ENCODE measurements around the gene PDSS2.
"Not testable (repeated sequence)": the region's sequence is repeated elsewhere in the genome, so short reads cannot be mapped to it uniquely, and the experiment has no call there.

Gene PDSS2

DNA sequence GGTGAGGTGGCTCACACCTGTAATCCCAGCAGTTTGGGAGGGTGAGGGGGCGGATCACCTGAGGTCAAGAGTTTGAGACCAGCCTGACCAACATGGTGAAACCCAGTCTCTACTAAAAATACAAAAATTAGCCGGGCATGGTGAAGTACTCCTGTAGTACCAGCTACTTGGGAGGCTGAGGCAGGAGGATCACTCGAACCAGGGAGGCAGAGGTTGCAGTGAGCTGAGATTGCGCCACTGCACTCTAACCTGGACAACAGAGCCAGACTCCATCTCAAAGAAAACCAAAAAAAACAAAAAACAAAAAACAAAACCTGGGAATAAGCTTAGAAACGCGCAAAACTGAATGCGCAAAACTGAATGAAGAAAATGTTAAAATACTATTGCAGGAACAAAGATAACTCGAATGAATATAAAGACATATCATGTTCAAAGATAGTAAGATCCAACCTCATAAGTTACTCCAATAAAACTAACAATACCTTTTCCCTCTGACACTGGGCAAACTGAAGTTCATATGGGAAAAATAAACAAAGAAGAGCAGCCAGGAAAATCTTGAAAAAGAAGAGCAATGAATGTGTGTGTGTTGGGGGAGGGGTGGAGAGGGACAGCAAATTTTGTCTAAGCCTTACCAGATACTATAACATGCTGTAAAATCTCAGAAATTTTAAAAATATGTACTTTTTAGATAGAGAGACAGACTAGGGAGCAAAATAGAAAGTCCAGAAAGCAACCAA, 243.0 kb downstream of the PDSS2 start:
- no peak for DNase-seq (ENCODE audit: low read depth)

- DNase-seq (ENCODE audit: low read depth): no peak
Measured at GRCh38 chr6:107215334-107215733, 244.0 kb downstream of the PDSS2 start.

DNA sequence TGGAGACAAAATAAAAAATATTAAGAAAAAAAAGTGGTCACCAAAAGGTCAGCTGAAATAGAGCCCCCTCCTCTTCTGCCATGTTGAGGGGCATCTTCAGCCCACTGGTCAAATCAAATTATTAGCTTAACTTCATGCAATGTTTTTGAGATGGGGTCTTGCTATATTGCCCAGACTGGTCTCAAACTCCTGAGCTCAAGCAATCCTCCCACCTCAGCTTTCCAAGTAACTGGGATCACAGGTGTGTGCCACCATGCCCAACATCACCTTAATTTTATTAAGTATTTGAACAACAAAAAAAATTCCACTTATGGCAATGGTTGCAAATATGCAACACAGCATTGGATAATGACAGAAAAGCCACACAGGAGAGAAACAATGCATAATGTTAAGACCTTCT, 244.7 kb downstream of the PDSS2 start:
- no peak for DNase-seq (ENCODE audit: low read depth)

DNA sequence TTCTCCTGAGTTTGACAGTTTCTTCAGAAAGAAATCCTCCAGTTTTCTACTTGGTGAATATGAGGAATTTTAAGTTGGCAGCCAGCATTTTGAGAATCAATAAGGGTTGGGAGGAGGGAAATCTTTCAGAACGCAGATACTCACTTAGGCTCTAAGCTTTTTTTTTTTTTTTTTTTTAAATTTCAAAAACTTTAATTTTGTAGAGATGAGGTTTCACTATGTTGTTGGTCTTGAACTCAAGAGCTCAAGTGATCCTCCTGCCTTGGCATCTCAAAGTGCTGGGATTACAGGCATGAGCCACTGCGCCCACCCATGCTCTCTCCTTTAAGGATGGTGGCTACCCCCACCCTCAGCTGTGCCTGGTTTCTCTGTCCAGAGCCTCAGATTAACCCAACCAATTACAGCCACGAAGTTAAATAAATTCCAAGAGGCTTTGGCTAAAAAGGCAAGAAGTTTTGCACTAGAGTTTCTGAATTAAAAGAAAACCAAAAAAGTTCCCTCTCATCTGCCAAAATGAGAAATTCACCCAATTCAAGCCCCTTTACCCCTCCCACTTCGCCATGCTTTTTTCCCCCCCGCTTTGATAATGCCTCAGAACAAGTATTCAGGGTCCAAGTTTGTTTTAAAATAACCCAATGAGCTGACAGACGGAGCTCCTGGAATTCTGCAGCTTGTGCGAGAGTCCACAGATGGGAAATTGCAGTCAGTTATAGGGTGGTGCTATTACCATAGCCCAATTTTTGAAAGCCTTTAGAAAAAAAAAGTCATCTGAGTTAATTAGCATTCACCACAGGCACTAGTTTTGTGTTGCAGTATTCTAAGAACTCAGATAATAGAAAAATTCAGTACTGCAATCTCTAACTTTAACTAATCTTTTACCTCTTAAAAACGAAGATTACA, 249.7 kb downstream of the PDSS2 start:
- DNase-seq (ENCODE audit: low read depth): no peak

DNA sequence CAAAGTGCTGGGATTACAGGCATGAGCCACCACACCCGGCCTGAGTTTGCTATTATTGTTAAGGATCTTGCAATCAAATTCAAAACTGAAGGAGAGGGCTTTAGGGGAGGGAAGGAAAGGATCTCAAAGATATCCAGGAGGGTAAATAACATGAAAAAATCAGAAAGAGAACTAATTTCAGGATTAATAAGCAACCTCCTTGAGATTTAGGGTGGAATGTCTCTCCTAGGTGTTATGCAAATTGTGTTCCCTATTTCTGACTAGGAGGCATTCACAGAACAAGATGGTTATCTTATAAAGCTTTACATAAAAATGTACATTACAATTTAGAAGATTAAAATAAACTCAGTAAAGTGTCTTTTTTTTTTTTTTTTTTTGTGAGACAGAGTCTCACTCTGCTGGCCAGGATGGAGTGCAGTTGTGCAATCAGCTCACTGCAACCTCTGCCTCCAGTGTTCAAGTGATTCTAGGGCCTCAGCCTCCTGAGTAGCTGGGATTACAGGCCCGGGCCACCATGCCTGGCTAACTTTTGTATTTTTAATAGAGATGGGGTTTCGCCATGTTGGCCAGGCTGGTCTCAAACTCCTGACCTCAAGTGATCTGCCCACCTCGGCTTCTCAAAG, 252.0 kb downstream of the PDSS2 start:
- DNase-seq (ENCODE audit: low read depth): no peak

- no peak for DNase-seq (ENCODE audit: low read depth)
Measured at GRCh38 chr6:107205058-107205998, 254.0 kb downstream of the PDSS2 start.

GRCh38 chr6:107202876-107203468, 256.4 kb downstream of the PDSS2 start:
- no peak for DNase-seq (ENCODE audit: low read depth)

DNA sequence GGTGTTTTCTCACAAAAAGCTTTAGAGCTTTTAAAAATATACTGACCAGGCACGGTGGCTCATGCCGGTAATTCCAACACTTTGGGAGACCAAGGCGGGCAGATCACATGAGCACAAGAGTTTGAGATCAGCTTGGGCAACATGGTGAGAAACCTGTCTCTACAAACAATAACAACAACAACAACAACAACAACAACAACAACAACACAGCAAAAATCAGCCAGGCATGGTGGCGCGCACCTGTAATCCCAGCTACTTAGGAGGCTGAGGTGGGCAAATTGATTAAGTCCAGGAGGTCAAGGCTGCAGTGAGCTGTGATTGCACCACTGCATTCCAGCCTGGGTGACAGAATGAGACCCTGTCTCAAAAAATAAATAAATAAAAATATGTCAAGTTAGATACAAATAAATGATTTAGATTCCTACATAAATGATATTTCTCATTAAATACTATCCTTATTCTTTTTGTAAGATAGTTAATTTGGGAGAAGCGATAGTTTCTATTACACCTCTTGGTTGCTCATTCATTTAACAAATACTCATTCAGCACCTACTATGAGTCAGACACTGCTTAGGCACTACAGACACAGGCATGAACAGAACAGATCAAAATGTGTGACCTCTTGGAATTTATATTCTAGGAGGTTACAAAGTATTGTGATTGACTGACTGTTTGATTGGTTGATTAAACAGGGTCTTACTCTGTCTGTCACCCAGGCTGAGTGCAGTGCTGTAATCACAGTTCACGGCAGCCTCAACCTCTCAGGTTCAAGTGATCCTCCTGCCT, 260.5 kb downstream of the PDSS2 start:
- no peak for DNase-seq (ENCODE audit: low read depth)

- no peak for DNase-seq (ENCODE audit: low read depth)
Measured at GRCh38 chr6:107196152-107196551, 263.2 kb downstream of the PDSS2 start.

- DNase-seq (ENCODE audit: low read depth): not testable (repeated sequence)
Measured at GRCh38 chr6:107194723-107195122, 264.6 kb downstream of the PDSS2 start.

- DNase-seq (ENCODE audit: low read depth): no peak
Measured at GRCh38 chr6:107192830-107193229, 266.5 kb downstream of the PDSS2 start.

DNA sequence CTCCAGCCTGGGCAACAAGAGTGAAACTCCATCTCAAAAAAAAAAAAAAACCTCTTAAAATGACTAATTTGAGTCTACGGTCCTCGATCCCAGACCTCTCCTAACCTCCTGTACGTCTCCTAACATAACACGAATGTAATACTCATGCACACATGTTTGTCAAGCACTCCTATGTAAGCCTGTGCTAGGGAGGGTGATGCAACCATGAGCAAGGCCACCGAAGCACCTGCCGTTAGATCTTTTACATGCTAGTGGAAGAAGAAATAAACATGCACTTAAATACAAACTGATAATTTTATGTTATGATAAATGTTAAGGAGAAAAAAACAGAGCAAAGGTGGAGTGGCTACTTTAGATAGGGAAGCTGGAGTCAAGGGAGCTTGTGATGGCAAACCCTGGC, 271.7 kb downstream of the PDSS2 start:
- DNase-seq (ENCODE audit: low read depth): no peak

GRCh38 chr6:107186047-107186446, 273.3 kb downstream of the PDSS2 start:
- no peak for DNase-seq (ENCODE audit: low read depth)

DNA sequence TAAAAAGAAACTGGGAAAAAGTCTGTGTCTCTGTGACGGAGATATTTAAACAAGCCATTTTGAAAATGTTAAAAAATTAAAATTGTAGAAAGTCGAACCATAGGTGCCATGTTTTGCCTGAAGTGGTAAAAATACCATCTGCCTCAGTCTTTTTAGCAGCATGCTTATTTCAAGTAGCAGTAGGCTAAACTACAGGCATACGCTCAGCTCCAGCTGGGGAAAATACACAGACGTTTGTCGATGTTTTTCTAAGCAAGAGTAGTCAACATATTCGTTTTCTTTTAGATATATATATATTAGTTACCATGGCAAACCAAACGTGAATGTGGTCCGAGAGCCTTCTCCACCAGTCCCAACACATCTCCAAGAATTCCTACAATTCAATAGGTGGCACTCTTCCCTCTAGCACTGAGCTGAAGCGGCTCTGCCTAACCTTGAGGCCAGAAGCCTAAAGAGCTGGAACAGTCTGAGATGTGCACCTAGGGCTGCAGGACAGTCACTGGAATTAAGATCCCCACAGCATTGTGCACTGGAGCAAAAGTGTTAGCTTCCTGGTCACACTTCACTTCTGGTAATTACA, 273.9 kb downstream of the PDSS2 start:
- DNase-seq (ENCODE audit: low read depth): no peak

GRCh38 chr6:107184435-107184834, 274.9 kb downstream of the PDSS2 start:
- no peak for DNase-seq (ENCODE audit: low read depth)

GRCh38 chr6:107180099-107180498, 279.3 kb downstream of the PDSS2 start:
- DNase-seq (ENCODE audit: low read depth): no peak

- DNase-seq (ENCODE audit: low read depth): no peak
Measured at GRCh38 chr6:107179004-107179403, 280.4 kb downstream of the PDSS2 start.

- DNase-seq (ENCODE audit: low read depth): no peak
Measured at GRCh38 chr6:107173779-107174178, 285.6 kb downstream of the PDSS2 start.

GRCh38 chr6:107171513-107171912, 287.9 kb downstream of the PDSS2 start:
- no peak for DNase-seq (ENCODE audit: low read depth)

DNA sequence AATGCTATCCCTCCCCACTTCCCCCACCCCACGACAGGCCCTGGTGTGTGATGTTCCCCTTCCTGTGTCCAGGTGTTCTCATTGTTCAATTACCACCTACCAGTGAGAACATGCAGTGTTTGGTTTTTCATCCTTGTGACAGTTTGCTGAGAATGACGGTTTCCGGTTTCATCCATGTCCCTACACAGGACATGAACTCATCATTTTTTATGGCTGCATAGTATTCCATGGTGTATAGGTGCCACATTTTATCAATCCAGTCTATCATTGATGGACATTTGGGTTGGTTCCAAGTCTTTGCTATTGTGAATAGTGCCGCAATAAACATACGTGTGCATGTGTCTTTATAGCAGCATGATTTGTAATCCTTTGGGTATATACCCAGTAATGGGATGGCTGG, 295.1 kb downstream of the PDSS2 start:
- not testable (repeated sequence) for DNase-seq (ENCODE audit: low read depth)
